ENCODE data around the gene NEURL4. TPM values are rescaled to one million over a fixed set of nuclear protein-coding genes. Genes with fewer than 3 reads are reported as not detected.
A peak's percentile ranks its signal among the peaks of the same experiment; 100 is the strongest.

Gene NEURL4
- total and polyA plus RNA-seq, 2 donors (not counting 1 experiment from before 2014, with no cell fraction given) = 6.0 to 20.1 TPM

GRCh38 chr17:7332111-7332510 lies 3.0 kb upstream of the NEURL4 start:
- Histone ChIP-seq H3K27me3 (ENCODE audit: control insufficient read depth, insufficient read depth, low read length) (peaks cover 7% of the 10 kb centered on the region), H3K4me3 (replicated peaks in 1 of 4; ENCODE audit: control extremely low read depth in 1 of 4, insufficient read depth in 1 of 4, low read depth in 3 of 4, low read length in 4 of 4) (no peak overlapping the region), H3K79me2 (ENCODE audit: control insufficient read depth, insufficient read depth, low read length) (peaks cover 6% of the 10 kb centered on the region), H3K9ac (ENCODE audit: insufficient read depth, low read length) (no peak overlapping the region), H3K36me3 (ENCODE audit: control insufficient read depth, insufficient read depth, low read length) (no peaks in the 10 kb centered on the region), H3K27ac (ENCODE audit: insufficient read depth, low read length) (no peak overlapping the region), H2AFZ (ENCODE audit: low read length) (no peak overlapping the region), H4K20me1 (ENCODE audit: control insufficient read depth, extremely low read depth, insufficient read depth, low read length) (no peaks in the 10 kb centered on the region), H3K4me1 (ENCODE audit: control insufficient read depth, extremely low read depth, insufficient read depth, low read length) (no peaks in the 10 kb centered on the region), H3K4me2 (ENCODE audit: extremely low read depth, insufficient read depth, low read length) (no peak overlapping the region), H3K9me3 (ENCODE audit: control insufficient read depth, insufficient read depth, low read depth, low read length) (no peaks in the 10 kb centered on the region)
- no peak for DNase-seq (ENCODE audit: low read depth in 2 of 2)
- no peak for TF ChIP-seq CTCF (conservative IDR thresholded peaks at IDR 0.05 in 1 of 2, IDR thresholded peaks at IDR 0.05 in 1 of 2; ENCODE audit: low read depth in 1 of 2, low read length in 2 of 2)
- no peak for TF ChIP-seq EZH2 (IDR thresholded peaks at IDR 0.05; ENCODE audit: low read length, missing control alignments)

GRCh38 chr17:7330638-7331015 lies 1.5 kb upstream of the NEURL4 start:
- H3K36me3 ChIP-seq (ENCODE audit: control insufficient read depth, insufficient read depth, low read length) = no peaks in the 10 kb centered on the region
- H4K20me1 ChIP-seq (ENCODE audit: control insufficient read depth, extremely low read depth, insufficient read depth, low read length) = no peaks in the 10 kb centered on the region
- peak overlapping the region; percentile 26 for H3K9ac ChIP-seq (ENCODE audit: insufficient read depth, low read length)
- no peak for TF ChIP-seq CTCF (conservative IDR thresholded peaks at IDR 0.05 in 1 of 2, IDR thresholded peaks at IDR 0.05 in 1 of 2; ENCODE audit: low read depth in 1 of 2, low read length in 2 of 2)
- TF ChIP-seq EZH2 (IDR thresholded peaks at IDR 0.05; ENCODE audit: low read length, missing control alignments) = no peak
- H3K27ac ChIP-seq (ENCODE audit: insufficient read depth, low read length) = no peak overlapping the region
- H3K4me1 ChIP-seq (ENCODE audit: control insufficient read depth, extremely low read depth, insufficient read depth, low read length) = no peaks in the 10 kb centered on the region
- H3K9me3 ChIP-seq (ENCODE audit: control insufficient read depth, insufficient read depth, low read depth, low read length) = no peaks in the 10 kb centered on the region
- peaks cover 7% of the 10 kb centered on the region for H3K27me3 ChIP-seq (ENCODE audit: control insufficient read depth, insufficient read depth, low read length)
- H3K4me3 ChIP-seq (replicated peaks in 1 of 4; ENCODE audit: control extremely low read depth in 1 of 4, insufficient read depth in 1 of 4, low read depth in 3 of 4, low read length in 4 of 4) = peak overlapping the region; percentile 47 to 88 (median 66)
- H2AFZ ChIP-seq (ENCODE audit: low read length) = peak overlapping the region; percentile 72
- H3K79me2 ChIP-seq (ENCODE audit: control insufficient read depth, insufficient read depth, low read length) = peaks cover 6% of the 10 kb centered on the region
- no peak for DNase-seq (ENCODE audit: low read depth in 2 of 2)
- H3K4me2 ChIP-seq (ENCODE audit: extremely low read depth, insufficient read depth, low read length) = peak overlapping the region; percentile 75

- H3K27me3 ChIP-seq (ENCODE audit: control insufficient read depth, insufficient read depth, low read length) = peaks cover 7% of the 10 kb centered on the region
- H3K9me3 ChIP-seq (ENCODE audit: control insufficient read depth, insufficient read depth, low read depth, low read length) = no peaks in the 10 kb centered on the region
- H3K79me2 ChIP-seq (ENCODE audit: control insufficient read depth, insufficient read depth, low read length) = peaks cover 6% of the 10 kb centered on the region
- H3K36me3 ChIP-seq (ENCODE audit: control insufficient read depth, insufficient read depth, low read length) = peaks cover 3% of the 10 kb centered on the region
- H3K4me1 ChIP-seq (ENCODE audit: control insufficient read depth, extremely low read depth, insufficient read depth, low read length) = no peaks in the 10 kb centered on the region
- peak overlapping the region; percentile 54 to 93 (median 83) for H3K4me3 ChIP-seq (replicated peaks in 1 of 4; ENCODE audit: control extremely low read depth in 1 of 4, insufficient read depth in 1 of 4, low read depth in 3 of 4, low read length in 4 of 4)
- peak overlapping the region; percentile 80 for H3K4me2 ChIP-seq (ENCODE audit: extremely low read depth, insufficient read depth, low read length)
- H4K20me1 ChIP-seq (ENCODE audit: control insufficient read depth, extremely low read depth, insufficient read depth, low read length) = no peaks in the 10 kb centered on the region
- TF ChIP-seq EZH2 (IDR thresholded peaks at IDR 0.05; ENCODE audit: low read length, missing control alignments) = no peak
- DNase-seq (ENCODE audit: low read depth in 2 of 2) = peak; percentile 72 to 77
- peak overlapping the region; percentile 97 for H2AFZ ChIP-seq (ENCODE audit: low read length)
- H3K9ac ChIP-seq (ENCODE audit: insufficient read depth, low read length) = peak overlapping the region; percentile 70
- peak overlapping the region; percentile 72 for H3K27ac ChIP-seq (ENCODE audit: insufficient read depth, low read length)
Observed at GRCh38 chr17:7329997-7330637, 982 bp upstream of the NEURL4 start.
